Stimulated activated CD4-positive, alpha-beta T cell treated with anti-CD3 and anti-CD28 coated beads, Interleukin-1b, Interleukin-23, amount 100 ng/mL, for 24 hours (primary cell): Measurements from ENCODE around the gene NME5.

Source experiments
- DNase-seq, 4 experiments: peaks; one replicate each; pipeline ENCODE4 v3.0.0-alpha.2; 2020; ENCODE audit warnings: low read depth in 4 of 4, low spot score in 1 of 4

NME5 gene

GRCh38 chr5:138139781-138140090 is 508 bp upstream of the NME5 start:
- no peak for DNase-seq

DNA sequence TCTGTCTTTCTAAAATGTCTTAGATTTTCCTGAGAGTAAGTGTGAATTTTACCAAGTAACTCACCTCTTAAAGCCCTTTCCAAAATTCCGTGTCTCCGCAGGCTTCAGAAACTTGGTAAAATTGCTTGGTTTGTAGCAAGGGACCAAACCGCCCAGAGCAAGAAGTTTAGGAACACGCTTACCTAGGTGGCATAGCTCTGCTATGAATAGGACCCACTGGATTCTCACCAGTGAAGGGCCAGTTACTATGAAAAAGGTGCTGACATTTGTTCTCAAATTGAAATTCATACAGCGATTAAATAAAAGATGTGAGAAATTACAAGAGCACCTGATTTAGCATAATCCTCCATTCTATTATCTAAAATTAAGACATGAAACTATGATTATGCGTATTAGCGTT is 6.7 kb downstream of the NME5 start:
- DNase-seq: no peak

DNA sequence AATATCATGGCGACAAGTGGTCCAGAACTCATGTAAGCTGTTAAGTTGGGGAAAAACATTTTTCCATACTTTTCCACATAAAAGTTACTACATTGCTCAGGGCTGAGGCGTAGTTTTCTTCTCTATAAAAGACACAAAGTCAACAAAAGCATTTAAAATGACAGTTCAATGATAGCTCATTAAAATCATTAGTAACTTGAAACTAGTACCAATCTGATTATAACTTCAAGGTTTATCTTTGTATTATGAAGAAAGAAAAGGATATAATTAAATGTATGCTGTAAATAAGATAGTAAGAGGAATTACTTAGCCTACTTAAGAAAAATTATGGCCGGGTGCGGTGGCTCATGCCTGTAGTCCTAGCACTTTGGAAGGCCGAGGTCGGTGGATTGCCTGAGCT is 9.9 kb downstream of the NME5 start:
- DNase-seq: no peak

- no peak for DNase-seq
Observed at GRCh38 chr5:138128334-138128733, 10.9 kb downstream of the NME5 start.

- DNase-seq: no peak
Observed at GRCh38 chr5:138115254-138115653, 24.0 kb downstream of the NME5 start.

DNA sequence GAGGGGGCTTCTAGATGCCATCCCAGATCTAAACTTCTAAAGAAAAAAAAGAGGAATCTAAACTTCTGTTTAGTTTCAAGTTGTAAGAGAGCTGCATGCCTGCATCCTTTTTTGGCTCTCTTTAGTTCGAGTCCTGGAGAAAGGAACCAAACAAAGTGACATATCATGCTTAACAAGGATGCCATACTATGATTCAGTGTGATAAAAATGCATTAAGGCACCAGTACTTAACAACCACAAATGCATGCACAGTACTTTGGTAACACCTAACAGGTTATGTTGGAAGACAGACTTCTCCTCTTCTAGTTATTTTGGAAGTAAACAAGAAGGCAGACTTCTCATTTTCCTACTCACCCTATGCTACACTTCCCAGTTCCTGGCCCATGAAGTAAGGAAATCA is 27.3 kb downstream of the NME5 start:
- DNase-seq: no peak

DNA sequence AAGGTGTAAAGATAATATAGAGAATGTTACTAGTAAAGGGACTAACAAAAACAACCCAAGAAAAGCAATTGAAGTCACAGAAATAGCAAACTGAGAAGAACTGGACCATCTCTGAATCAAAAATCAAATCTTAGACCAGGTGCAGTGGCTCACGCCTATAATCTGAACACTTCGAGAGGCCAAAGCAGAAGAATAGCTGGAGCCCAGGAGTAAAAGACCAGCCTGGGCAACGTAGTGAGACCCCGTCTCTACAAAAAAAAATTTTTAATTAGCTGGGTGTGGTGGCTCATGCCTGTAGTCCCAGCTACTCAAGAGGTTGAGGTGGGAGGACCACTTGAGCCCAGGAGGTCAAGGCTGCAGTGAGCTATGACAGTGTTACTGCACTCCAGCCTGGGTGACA is 28.0 kb downstream of the NME5 start:
- DNase-seq: no peak

DNA sequence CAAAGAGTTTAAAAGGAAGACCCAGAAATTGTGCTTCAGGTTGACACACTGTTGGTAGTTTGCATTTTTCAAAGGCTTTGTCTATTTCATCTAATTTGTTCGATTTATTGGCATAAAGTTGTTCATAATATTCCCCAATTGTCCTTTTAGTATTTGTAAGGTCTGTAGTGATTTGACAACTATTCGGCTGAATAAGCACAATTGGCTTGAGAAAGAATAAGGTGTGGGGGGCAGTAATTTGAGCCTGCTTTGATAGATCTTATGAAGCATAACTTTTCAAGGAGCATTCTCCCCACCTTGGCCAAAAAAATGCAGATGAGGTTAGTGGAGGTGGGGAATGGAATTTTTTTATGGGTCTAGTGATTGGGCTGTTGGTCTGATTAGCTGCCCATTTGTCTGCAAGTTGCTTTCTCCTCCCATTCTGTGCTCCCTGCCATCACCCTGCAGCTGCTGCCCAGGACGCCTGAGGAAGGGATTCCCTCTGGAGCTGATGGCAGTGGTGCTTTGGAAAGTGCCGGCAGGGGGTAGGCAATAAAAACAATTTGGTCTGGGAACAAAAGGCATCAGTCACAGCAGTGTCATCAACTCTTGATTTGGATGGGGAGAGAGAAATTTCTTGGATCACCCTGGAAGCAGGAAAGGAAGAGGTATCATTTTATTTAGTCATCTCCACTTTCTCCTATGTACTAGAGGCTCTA is 28.8 kb downstream of the NME5 start:
- DNase-seq: no peak

DNA sequence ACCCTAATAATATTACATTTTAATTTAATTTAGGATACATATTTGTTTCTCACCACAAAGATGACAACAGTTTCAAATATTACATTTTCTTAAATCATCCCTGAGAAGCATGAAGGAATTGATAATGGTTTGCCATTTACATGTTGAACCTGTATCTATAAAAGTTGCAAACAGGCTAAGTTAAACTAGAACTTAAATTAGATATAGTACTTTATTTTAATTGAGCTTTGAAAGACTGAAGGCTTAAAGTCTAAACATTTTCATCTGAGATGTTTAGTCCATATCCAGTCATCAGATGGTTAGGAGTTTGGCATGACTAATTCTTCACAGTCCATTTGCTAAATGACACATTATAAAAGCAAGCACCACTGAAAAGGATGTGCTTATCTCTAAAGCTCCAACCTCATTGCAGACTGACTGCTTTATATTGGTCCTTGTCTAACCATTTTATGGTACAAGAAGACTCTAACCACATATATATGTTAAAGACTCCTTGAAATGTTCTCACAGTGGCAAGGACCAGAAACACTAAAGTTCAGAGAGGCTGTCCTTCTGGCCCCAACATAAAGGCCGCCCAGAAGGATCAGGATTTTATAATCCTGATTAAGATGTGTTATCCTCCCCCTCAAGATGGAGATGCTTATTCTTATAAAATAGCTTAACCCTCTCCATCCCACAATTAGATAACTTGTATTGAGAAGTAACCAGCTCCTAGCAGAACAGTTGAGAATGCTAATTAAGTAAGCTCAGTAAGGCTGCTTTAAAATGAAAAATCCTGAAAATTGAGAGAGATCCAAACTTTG is 29.6 kb downstream of the NME5 start:
- DNase-seq: no peak

- DNase-seq: no peak
Observed at GRCh38 chr5:138107213-138107612, 32.0 kb downstream of the NME5 start.

DNA sequence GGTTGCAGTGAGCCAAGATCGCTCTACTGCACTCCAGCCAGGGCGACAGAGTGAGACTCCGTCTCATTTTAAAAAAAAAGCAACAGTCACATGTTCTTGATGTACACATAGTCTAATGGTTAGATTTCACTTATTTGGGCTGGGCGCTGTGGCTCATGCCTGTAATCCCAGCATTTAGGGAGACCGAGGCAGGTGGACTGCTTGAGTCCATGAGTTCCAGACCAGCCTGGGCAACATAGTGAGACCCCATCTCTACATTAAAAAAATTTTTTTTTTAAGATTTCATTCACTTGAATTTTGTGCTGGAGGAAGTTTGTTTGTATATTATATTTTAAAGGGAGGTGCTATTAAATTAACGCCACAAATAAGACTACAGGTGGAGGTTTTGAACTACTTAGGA is 33.5 kb downstream of the NME5 start:
- no peak for DNase-seq

DNA sequence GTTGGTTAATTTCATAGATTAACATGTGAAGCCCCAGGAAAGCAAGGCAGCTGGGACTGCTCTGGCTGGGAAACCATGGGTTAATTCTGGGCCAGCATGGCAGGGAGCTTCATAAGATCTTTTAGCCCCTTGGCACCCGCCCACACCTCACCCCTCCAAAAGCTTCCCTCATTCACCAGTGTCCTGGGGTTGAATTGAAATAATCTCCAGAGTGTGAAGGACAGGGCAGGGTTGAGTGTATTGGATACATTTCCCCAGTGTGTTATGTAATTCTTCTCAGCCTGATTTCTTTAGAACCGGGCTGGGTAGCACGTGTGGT is 36.0 kb downstream of the NME5 start:
- no peak for DNase-seq

DNA sequence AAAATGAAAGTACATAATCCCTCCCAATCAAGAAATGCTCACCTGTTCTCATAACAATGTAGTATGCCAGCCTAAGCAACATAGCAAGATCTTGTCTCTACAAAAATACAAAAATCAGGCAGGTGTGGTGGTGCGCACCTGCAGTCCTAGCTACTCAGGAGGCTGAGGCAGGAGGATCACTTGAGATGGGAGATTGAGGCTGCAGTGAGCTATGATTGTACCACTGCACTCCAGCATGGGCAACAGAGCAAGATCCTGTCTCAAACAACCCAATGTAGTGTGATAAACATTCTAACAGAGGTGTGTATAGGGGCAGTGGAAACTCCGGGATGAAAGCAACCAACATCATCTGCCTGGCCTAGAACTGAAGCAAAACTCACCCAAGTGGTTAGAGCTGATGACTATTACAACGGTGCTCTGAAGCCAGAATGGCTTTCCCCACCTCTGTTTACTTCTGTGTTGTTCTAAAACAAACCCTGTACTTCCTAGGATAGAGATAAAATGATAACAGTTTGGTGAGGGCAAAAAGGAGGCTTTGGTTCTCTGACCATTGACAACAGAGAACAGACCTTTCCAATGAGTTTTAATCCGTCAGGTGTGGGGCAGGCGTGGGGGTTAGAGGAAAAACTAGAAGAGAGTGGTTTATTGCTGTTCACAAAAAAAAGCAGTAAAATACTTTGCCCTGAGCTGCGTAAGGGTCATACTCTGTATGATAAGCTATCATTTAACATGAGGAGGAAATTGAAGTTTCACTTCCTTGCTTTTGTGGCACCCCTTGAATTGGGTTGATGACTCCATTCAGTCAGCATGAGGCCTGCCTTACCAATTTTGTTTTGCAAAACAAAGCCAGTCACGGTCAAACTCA is 36.5 kb downstream of the NME5 start:
- no peak for DNase-seq

DNA sequence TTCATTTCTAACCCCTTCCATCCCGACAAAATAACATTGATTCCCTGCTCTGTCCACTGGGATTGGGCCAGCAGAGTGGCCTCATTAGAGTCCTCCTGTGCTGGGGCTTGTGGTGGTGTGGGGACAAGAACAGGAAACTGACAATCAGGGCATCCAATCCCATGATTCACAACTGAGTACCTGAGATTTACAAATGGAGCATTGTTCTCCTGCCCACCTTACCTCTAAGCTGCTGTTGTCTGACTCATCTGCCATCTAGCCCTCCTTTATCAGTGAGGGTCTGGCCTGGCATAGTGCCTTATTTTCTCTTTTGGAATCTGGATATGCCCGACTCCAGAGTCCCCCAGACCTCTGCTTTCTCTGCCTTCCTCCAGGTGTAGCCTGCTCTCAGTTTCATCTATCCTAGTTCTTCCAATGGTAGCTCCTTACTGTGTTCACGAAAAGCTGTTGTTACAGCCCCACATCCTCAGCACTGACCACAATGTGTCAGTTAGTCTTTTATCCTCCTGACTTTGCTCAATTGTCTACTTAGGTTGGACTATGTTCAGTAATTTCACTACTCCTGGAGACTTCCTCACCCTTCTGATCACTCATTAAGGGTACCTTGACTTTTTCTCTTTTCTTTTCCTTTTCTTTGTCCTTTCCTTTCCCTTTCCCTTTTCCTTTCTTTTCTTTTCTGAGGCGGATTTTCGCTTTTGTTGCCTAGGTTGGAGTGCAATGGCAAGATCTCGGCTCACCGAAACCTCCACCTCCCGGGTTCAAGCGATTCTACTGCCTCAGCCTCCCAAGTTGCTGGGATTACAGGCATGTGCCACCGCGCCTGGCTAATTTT is 42.0 kb downstream of the NME5 start:
- no peak for DNase-seq

DNA sequence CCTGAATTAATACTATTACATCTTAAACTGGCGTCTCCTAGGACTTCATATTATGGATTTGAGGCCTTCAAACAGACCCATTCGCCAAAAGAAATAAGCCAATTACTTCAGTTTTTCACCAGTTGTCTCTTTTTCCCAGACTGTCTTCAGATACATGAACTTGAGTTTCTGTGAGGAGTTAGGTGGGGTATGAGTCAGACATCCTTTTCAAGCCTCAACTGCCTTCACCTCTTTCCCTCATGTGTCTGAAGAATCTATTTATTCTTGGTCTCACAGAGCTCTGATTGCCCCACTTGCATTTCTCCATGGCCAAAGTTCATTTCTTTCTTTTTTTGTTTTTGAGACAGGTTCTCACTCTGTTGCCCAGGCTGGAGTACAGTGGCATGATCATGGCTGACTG is 42.9 kb downstream of the NME5 start:
- no peak for DNase-seq

GRCh38 chr5:138095100-138095907 is 43.9 kb downstream of the NME5 start:
- DNase-seq: no peak

GRCh38 chr5:138093036-138093435 is 46.2 kb downstream of the NME5 start:
- no peak for DNase-seq

GRCh38 chr5:138092301-138092700 is 46.9 kb downstream of the NME5 start:
- DNase-seq: no peak

GRCh38 chr5:138091685-138092084 is 47.5 kb downstream of the NME5 start:
- DNase-seq: no peak

- no peak for DNase-seq
Observed at GRCh38 chr5:138083702-138084101, 55.5 kb downstream of the NME5 start, which contains the start of gene WNT8A. WNT8A (plus strand) TSS chr5:138084033; CDS start chr5:138084128, 95 bp downstream.
